ENCODE measurements around the gene NEURL3. TPM values are rescaled to one million over a fixed set of nuclear protein-coding genes. Genes with fewer than 3 reads are reported as not detected.
A peak's percentile ranks its signal among the peaks of the same experiment; 100 is the strongest.
"Not testable (repeated sequence)": the region's sequence is repeated elsewhere in the genome, so short reads cannot be mapped to it uniquely, and the experiment has no call there.

NEURL3 gene
- total RNA-seq, 1 donor from 2014 or later: 9.0 TPM

GRCh38 chr2:96485350-96485749 is 19.8 kb downstream of the NEURL3 start:
- DNase-seq (ENCODE audit: low read depth): no peak

GRCh38 chr2:96484091-96484490 is 21.1 kb downstream of the NEURL3 start:
- no peak for DNase-seq (ENCODE audit: low read depth)

DNA sequence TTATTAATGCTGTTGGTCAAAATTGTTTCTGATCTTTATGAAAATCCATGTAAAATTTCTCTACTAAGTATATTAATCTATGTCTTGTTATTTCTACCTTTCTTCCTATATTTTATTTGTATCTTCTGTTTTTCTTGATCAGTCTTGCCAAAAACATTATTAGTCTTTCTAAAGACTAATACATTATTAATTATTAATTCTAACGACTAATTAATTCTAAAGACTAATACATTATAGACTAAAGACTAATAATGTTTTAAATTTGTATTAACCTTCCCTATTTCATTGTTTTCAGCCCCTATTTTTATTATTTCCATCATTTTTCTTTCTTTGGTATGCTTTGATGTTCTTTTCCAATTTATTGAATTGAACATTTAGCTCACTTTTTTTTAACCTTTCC is 27.7 kb downstream of the NEURL3 start:
- no peak for DNase-seq (ENCODE audit: low read depth)

DNA sequence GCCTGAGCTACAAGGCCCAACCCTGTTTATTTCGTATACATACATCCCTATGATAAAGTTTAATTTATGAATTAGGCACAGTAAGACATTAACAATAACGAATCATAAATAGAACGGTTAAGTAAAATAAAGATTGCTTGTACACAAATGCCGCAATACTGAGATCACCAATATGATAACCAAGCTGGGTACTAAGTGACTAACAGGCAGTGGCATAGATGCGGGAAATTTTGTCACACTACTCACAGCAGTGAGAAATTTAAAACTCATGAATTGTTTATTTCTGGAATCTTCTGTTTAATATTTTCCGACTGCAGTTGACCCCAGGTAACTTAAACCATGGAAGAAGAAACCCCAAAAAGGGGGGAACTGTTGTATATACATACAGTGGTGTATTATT is 33.4 kb downstream of the NEURL3 start:
- no peak for DNase-seq (ENCODE audit: low read depth)

- peak; percentile 13 for DNase-seq (ENCODE audit: low read depth)
These were observed 34.5 kb downstream of the NEURL3 start for GRCh38 chr2:96470636-96471035.

DNA sequence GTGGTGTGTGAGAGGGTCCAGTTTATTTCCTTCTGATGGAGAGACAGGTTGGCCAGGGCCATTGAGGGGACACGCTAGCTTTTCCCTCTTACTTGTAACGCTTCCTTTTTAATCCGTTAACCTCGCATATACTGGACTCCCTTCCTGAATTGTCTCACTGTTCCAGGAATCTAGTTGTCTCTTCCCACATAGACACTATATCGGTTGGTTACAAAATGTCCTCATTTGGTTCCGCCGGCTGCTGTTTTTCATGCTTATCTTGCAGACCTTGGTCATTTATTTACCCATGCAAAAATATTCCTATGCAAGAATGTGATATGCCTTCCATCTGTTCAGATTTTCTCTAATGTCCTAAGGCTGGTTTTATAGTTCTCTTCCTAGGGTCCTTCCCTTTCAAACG is 35.0 kb downstream of the NEURL3 start:
- no peak for DNase-seq (ENCODE audit: low read depth)

- no peak for DNase-seq (ENCODE audit: low read depth)
These were observed 36.3 kb downstream of the NEURL3 start for GRCh38 chr2:96468904-96469303.

DNA sequence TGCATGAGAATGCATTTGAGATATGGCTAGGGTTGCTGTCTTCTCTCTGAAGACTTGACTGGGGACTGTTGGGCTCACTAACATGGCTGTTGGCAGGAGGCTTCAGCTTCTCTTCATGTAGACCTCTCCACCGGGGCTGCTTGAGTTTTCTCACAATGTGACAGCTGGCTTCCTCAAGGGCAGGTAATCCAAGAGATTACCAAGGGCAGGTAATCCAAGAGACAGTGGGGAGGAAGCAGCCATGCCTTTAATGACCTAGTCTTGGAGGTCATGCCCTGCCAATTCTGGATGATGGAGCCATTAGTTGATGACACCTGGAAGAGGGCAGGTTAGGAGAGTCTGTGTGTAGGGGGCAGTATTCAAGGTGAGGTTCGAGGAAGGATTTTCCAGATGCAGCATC is 40.5 kb downstream of the NEURL3 start:
- no peak for DNase-seq (ENCODE audit: low read depth)

- no peak for DNase-seq (ENCODE audit: low read depth)
These were observed 41.1 kb downstream of the NEURL3 start for GRCh38 chr2:96464061-96464460.

GRCh38 chr2:96463119-96463518 is 42.0 kb downstream of the NEURL3 start:
- no peak for DNase-seq (ENCODE audit: low read depth)

GRCh38 chr2:96461616-96462015 is 43.5 kb downstream of the NEURL3 start:
- not testable (repeated sequence) for DNase-seq (ENCODE audit: low read depth)

DNA sequence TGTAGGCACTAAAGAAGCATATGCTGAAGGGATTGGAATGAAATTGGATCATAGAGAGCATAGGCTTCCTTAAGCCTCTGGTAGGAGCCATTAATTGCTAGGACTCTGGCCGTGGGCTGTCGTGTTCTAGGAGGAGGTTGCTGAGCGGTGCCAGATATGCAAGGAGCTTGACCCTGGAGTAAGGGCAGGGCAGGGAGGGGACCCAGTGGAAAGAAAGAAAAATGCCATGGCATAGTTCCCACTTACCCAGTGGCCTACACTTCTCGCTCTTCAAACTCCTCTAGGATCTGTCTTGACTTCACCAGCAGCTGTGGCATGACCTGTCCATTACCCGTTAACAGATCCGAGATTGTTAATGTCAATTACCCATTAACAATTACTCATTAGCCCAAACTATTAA is 53.1 kb downstream of the NEURL3 start:
- DNase-seq (ENCODE audit: low read depth): peak; percentile 36

DNA sequence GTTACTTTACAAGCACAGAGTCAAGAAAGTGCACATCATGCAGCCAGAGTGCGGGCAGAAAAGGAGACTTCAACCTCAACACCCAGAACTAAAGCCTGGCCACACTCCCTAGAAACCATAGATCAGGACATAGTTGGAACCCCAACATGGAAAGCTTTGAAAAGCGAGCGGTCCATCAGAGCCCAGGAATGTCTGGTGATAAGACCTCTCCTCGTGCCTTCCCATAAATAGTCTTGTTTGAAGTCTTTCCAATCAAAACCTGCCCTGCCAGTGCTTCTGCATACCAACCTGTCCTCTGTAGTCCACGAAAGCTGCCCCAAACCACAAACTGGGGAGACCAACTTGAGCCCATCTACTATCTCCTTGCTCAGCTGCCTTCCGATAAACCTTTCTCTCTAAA is 55.5 kb downstream of the NEURL3 start:
- no peak for DNase-seq (ENCODE audit: low read depth)

- DNase-seq (ENCODE audit: low read depth): no peak
These were observed 56.0 kb downstream of the NEURL3 start for GRCh38 chr2:96449174-96449573.

- no peak for DNase-seq (ENCODE audit: low read depth)
These were observed 57.4 kb downstream of the NEURL3 start for GRCh38 chr2:96447726-96448125.

Other genes starting within 250 kb of the NEURL3 start
- 24.1 and 48.0 TPM in 2 replicates for gene TMEM127, start 239.4 kb downstream of the NEURL3 start, total RNA-seq
- 95.9 and 107 TPM in 2 replicates for gene CIAO1, start 239.1 kb downstream of the NEURL3 start, total RNA-seq
- 36.8 and 129 TPM in 2 replicates for gene SNRNP200, start 199.8 kb downstream of the NEURL3 start, total RNA-seq
- gene ITPRIPL1, start 180.0 kb downstream of the NEURL3 start, total RNA-seq: 0.89 and 4.2 TPM in 2 replicates
- 0.65 and 17.0 TPM in 2 replicates for gene NCAPH, start 169.6 kb downstream of the NEURL3 start, total RNA-seq
- gene ARID5A, start 31.4 kb upstream of the NEURL3 start, total RNA-seq: 3.3 and 6.6 TPM in 2 replicates
- 21.4 and 55.2 TPM in 2 replicates for gene KANSL3, start 133.0 kb upstream of the NEURL3 start, total RNA-seq
- under 0.01 and 1.5 TPM in 2 replicates for gene FER1L5, start 137.4 kb upstream of the NEURL3 start, total RNA-seq
- gene LMAN2L, start 234.7 kb upstream of the NEURL3 start, total RNA-seq: 22.1 and 41.2 TPM in 2 replicates

Data from renal cortical epithelial cell (primary cell).